M059J (cell line): ENCODE data around the gene PPA2. TPM values are rescaled to one million over a fixed set of nuclear protein-coding genes. Genes with fewer than 3 reads are reported as not detected.
"Not testable (repeated sequence)": the region's sequence is repeated elsewhere in the genome, so short reads cannot be mapped to it uniquely, and the experiment has no call there.

Source experiments
- DNase-seq: peaks from one replicate; pipeline ENCODE4 v3.0.0-alpha.2; 2012; ENCODE audit warnings: low read depth
- total RNA-seq: library from RNA; depleted of rRNA; stranded (reverse); fragments of >200 nt; shearing (Covaris generic); gene quantifications from 2 replicates; pipeline ENCODE4 v1.2.3, GENCODE V29; 2014; rRNA removed

The PPA2 gene
- total RNA-seq, result 145 and 159 TPM in 2 replicates

GRCh38 chr4:105473324-105474098, at the start of gene PPA2:
PPA2 (minus strand) TSS chr4:105474062; CDS start chr4:105474050, 12 bp downstream.
- DNase-seq, result peak; percentile 88

GRCh38 chr4:105520819-105521790, 47.2 kb upstream of the PPA2 start:
- peak; percentile 45 for DNase-seq

- DNase-seq, result peak; percentile 18
Observed at GRCh38 chr4:105510245-105510644, 36.4 kb upstream of the PPA2 start.

- no peak for DNase-seq
Observed at GRCh38 chr4:105509714-105510113, 35.9 kb upstream of the PPA2 start.

GRCh38 chr4:105509291-105509690, 35.4 kb upstream of the PPA2 start:
- DNase-seq, result peak; percentile 4

GRCh38 chr4:105504744-105505143, 30.9 kb upstream of the PPA2 start:
- no peak for DNase-seq

- no peak for DNase-seq
Observed at GRCh38 chr4:105503484-105503883, 29.6 kb upstream of the PPA2 start.

- no peak for DNase-seq
Observed at GRCh38 chr4:105496899-105497298, 23.0 kb upstream of the PPA2 start.

GRCh38 chr4:105495667-105496066, 21.8 kb upstream of the PPA2 start:
- DNase-seq, result peak; percentile 68

- DNase-seq, result no peak
Observed at GRCh38 chr4:105490523-105490922, 16.7 kb upstream of the PPA2 start.

- no peak for DNase-seq
Observed at GRCh38 chr4:105483840-105484239, 10.0 kb upstream of the PPA2 start.

- DNase-seq, result no peak
Observed at GRCh38 chr4:105474099-105474518, 247 bp upstream of the PPA2 start.

GRCh38 chr4:105472871-105473323, 965 bp downstream of the PPA2 start:
- no peak for DNase-seq

GRCh38 chr4:105471566-105472176, 2.2 kb downstream of the PPA2 start:
- peak; percentile 72 for DNase-seq

GRCh38 chr4:105470766-105471165, 3.1 kb downstream of the PPA2 start:
- no peak for DNase-seq

GRCh38 chr4:105469736-105470135, 4.1 kb downstream of the PPA2 start:
- DNase-seq, result no peak

- no peak for DNase-seq
Observed at GRCh38 chr4:105466580-105466979, 7.3 kb downstream of the PPA2 start.

- not testable (repeated sequence) for DNase-seq
Observed at GRCh38 chr4:105464563-105464962, 9.3 kb downstream of the PPA2 start.

- no peak for DNase-seq
Observed at GRCh38 chr4:105462576-105462975, 11.3 kb downstream of the PPA2 start.

GRCh38 chr4:105461621-105462382, 12.1 kb downstream of the PPA2 start:
- DNase-seq, result no peak

- peak; percentile 71 for DNase-seq
Observed at GRCh38 chr4:105461221-105461620, 12.6 kb downstream of the PPA2 start.
